ENCODE results near the gene LNPEP. TPM values are rescaled to one million over a fixed set of nuclear protein-coding genes. Genes with fewer than 3 reads are reported as not detected.
A peak's percentile ranks its signal among the peaks of the same experiment; 100 is the strongest.

Gene LNPEP
- total RNA-seq, 1 experiment from 2014 or later = 18.8 TPM

DNA sequence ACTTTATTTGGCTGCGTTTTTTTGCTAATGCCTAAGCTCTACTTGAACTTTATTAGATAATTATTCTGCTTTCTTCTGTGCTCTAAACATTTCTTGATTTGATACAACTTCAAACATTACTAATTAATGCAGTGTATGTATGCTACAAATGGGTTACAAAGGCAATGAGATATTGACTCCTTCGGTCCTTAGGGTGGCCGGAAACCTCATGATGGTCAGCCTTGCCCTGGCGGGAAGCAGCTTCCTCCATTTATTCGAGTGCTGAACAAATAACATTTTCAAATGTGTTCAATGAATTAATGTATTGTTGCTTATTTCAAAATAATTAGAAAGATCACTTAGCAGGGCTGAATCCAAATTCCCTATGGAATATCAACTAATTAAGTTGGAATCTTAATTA, 3.9 kb upstream of the LNPEP start:
- Histone ChIP-seq H3K9me2 (ENCODE audit: insufficient read depth) (no peaks in the 10 kb centered on the region), H3K79me2 (ENCODE audit: low read depth) (peaks cover 5% of the 10 kb centered on the region), H3F3A (ENCODE audit: insufficient read depth, low read depth) (peaks cover 20% of the 10 kb centered on the region; the same call in 1 of the 2 replicates), H3K36me3 (ENCODE audit: low read depth) (no peaks in the 10 kb centered on the region), H3K27me3 (ENCODE audit: insufficient read depth, low read depth) (no peaks in the 10 kb centered on the region), H2AFZ (no peak overlapping the region), H3K9me3 (ENCODE audit: insufficient read depth, low read depth) (no peaks in the 10 kb centered on the region), H3K4me3 (no peak overlapping the region), H3K4me1 (replicated peaks; ENCODE audit: insufficient read depth) (peaks cover 18% of the 10 kb centered on the region), H3K27ac (no peak overlapping the region), H4K20me1 (ENCODE audit: insufficient read depth) (no peaks in the 10 kb centered on the region), H3K4me2 (no peak overlapping the region)
- ChIA-PET CTCF (no interaction called here), POLR2A (ENCODE audit: unreplicated experiment) (no interaction called here)
- no peak for DNase-seq
- no TSS peak for BruUV-seq (replicated peaks)
- TF ChIP-seq, protein P1, sequence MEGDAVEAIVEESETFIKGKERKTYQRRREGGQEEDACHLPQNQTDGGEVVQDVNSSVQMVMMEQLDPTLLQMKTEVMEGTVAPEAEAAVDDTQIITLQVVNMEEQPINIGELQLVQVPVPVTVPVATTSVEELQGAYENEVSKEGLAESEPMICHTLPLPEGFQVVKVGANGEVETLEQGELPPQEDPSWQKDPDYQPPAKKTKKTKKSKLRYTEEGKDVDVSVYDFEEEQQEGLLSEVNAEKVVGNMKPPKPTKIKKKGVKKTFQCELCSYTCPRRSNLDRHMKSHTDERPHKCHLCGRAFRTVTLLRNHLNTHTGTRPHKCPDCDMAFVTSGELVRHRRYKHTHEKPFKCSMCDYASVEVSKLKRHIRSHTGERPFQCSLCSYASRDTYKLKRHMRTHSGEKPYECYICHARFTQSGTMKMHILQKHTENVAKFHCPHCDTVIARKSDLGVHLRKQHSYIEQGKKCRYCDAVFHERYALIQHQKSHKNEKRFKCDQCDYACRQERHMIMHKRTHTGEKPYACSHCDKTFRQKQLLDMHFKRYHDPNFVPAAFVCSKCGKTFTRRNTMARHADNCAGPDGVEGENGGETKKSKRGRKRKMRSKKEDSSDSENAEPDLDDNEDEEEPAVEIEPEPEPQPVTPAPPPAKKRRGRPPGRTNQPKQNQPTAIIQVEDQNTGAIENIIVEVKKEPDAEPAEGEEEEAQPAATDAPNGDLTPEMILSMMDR (conservative IDR thresholded peaks at IDR 0.05) = no peak
- no peak for TF ChIP-seq EZH2 (IDR thresholded peaks at IDR 0.05; ENCODE audit: low read depth)
- intact Hi-C loops (cut with micrococcal nuclease; ENCODE audit: unreplicated experiment) = loop anchor here (10.0 kb wide), 2 partner anchors 213 to 267 kb away; partner anchors contain the start of genes CAST and LIX1

DNA sequence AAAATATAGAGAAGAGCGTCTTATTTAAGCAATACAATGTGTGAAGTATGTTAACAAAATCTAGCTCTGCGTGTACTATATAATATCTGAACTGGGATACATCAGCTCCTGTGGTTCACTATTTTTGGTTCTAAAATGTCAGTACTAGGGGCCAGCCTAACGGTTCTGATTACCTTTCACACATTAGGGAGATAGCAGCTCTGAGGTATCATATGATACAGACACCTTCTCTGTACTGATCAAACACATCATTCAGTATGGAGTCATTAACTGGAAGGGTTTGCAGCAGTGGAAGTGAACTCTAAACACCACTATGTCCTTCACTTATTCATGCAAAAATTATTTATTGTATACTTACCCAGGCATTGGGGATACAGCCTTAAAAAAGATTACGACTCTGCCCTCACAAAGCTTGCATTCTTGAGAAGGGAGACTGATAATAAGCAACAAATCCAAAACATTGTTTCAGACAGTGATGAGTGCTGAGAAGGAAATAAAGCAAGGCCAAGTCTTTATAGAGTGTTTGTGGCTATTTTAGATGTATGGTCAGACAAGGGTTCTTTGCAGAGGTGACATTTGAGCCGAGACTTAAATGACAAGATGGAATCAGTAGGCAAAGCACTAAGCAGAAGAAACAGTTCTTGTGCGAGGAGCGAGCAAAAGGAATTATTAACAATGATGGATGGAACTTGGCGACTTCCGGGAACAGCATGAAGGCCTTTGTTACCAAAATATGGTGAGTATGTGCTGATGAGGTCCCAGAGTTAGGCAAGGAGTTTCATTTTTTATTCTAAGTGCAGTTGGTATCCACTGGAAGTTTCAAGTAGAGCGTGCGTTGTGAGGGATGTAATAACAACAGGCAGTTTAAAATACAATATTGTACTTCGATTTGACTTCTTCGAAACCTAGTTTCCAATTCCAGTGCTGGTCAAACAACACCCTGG, 1.8 kb upstream of the LNPEP start:
- Histone ChIP-seq H3K27ac (peak overlapping the region; percentile 80), H3K36me3 (ENCODE audit: low read depth) (no peaks in the 10 kb centered on the region), H3K27me3 (ENCODE audit: insufficient read depth, low read depth) (no peaks in the 10 kb centered on the region), H3K4me1 (replicated peaks; ENCODE audit: insufficient read depth) (peaks cover 31% of the 10 kb centered on the region), H3F3A (ENCODE audit: insufficient read depth, low read depth) (peaks cover 20% of the 10 kb centered on the region; the same call in 1 of the 2 replicates), H3K4me2 (peak overlapping the region; percentile 85), H3K79me2 (ENCODE audit: low read depth) (peaks cover 24% of the 10 kb centered on the region), H3K9me2 (ENCODE audit: insufficient read depth) (no peaks in the 10 kb centered on the region), H4K20me1 (ENCODE audit: insufficient read depth) (0 out of 2 replicates have a peak, but pooled peaks cover 5% of the 10 kb centered on the region), H3K9me3 (ENCODE audit: insufficient read depth, low read depth) (no peaks in the 10 kb centered on the region), H2AFZ (peak overlapping the region; percentile 100), H3K4me3 (peak overlapping the region; percentile 94)
- POLR2A ChIA-PET (ENCODE audit: unreplicated experiment) = interaction anchor here (0.5 to 0.9 kb wide), 2 partner anchors 10 to 20 kb away, joined by 3 to 15 read pairs; no protein-coding TSS in a partner anchor
- BruUV-seq (replicated peaks) = no TSS peak
- TF ChIP-seq EZH2 (IDR thresholded peaks at IDR 0.05; ENCODE audit: low read depth) = no peak
- TF ChIP-seq, protein P1 (conservative IDR thresholded peaks at IDR 0.05) = no peak
- intact Hi-C loops (cut with micrococcal nuclease; ENCODE audit: unreplicated experiment) = loop anchor here (1.0 to 10.0 kb wide), 4 partner anchors 57 to 269 kb away; partner anchors contain the start of genes CAST and LIX1
- DNase-seq = peak in 1 of 2 experiments; percentile 46
- CTCF ChIA-PET = no interaction called here

DNA sequence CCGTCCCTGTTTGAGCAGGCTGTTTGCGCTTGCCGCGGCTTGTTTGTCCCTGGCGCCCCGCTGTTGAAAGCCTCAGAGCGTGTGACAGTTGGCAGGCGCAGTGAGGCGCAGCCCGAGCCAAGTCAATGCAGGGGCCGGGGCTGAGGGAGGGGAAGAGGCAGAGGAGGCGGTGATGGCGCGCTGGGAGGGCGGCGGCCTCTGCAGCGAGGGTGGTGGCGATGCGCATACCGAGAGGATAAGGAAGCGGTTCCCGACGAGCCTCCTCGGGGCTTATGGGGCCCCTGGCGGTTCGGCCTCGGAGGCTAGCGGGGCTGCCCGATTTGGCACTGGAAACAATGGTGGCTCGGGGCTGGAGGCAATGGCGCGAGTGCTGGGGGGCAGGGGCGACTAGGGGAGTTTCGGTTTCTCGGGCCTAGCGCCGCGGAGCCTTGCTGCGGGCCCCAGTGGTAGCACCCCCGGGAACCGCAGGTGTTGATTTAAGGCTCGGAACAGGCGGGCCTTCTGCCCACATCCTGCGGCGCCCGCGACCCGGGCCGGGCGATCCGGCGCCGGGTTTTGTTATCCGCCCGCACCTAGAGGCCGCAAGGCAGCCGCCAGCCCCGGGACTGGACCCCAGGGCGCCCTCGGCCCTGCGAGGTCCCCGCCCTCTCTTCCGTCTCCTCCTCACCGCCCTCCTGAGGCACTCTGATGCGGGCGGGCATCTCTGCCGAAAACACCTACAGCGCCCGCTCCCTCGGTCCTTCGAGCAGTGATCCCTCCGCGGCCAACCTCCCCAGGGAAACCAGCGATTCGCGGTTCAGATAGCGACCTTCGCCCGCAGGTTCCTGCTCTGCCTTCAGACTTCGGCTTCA, 947 bp upstream of the LNPEP start:
- intact Hi-C loops (cut with micrococcal nuclease; ENCODE audit: unreplicated experiment) = loop anchor here (1.0 to 10.0 kb wide), 5 partner anchors 58 to 323 kb away; partner anchors contain the start of genes CAST and LIX1
- Histone ChIP-seq H3K9me2 (ENCODE audit: insufficient read depth) (no peaks in the 10 kb centered on the region), H3K27me3 (ENCODE audit: insufficient read depth, low read depth) (no peaks in the 10 kb centered on the region), H2AFZ (peak overlapping the region; percentile 100), H3K27ac (peak overlapping the region; percentile 80), H3K4me1 (replicated peaks; ENCODE audit: insufficient read depth) (peaks cover 31% of the 10 kb centered on the region), H3K9me3 (ENCODE audit: insufficient read depth, low read depth) (no peaks in the 10 kb centered on the region), H3F3A (ENCODE audit: insufficient read depth, low read depth) (peaks cover 20% of the 10 kb centered on the region; the same call in 1 of the 2 replicates), H3K36me3 (ENCODE audit: low read depth) (no peaks in the 10 kb centered on the region), H3K79me2 (ENCODE audit: low read depth) (peaks cover 33% of the 10 kb centered on the region), H4K20me1 (ENCODE audit: insufficient read depth) (0 out of 2 replicates have a peak, but pooled peaks cover 5% of the 10 kb centered on the region), H3K4me3 (peak overlapping the region; percentile 94), H3K4me2 (peak overlapping the region; percentile 92)
- no peak for TF ChIP-seq EZH2 (IDR thresholded peaks at IDR 0.05; ENCODE audit: low read depth)
- TF ChIP-seq, protein P1 (conservative IDR thresholded peaks at IDR 0.05) = no peak; the same call in 1 of the 2 replicates
- BruUV-seq (replicated peaks) = TSS peak; percentile 52
- POLR2A ChIA-PET (ENCODE audit: unreplicated experiment) = interaction anchor here (0.6 kb wide), 1 partner anchor 123 kb away, joined by 6 read pairs; no protein-coding TSS in a partner anchor
- CTCF ChIA-PET = no interaction called here
- DNase-seq = peak; percentile 87 to 97
